H9 (cell line): ENCODE measurements around the gene PTPRC. TPM values are rescaled to one million over a fixed set of nuclear protein-coding genes. Genes with fewer than 3 reads are reported as not detected.
A peak's percentile ranks its signal among the peaks of the same experiment; 100 is the strongest.

ENCODE experiments used
- DNase-seq: peaks from one replicate; pipeline ENCODE4 v3.0.0-alpha.2; 2017
- H2AFZ ChIP-seq: one replicate; pipeline ENCODE4 v1.6.1; 2013; ENCODE audit warnings: mild to moderate bottlenecking, low read length, control low read depth, moderate library complexity
- H2AK5ac ChIP-seq: 2 replicates; pipeline ENCODE4 v1.6.1; 2013; ENCODE audit warnings: low read length, control low read depth, mixed read lengths; ENCODE audit not compliant: insufficient read length
- H2BK120ac ChIP-seq: one replicate; pipeline ENCODE4 v1.6.1; 2013; ENCODE audit warnings: low read depth, mild to moderate bottlenecking, low read length, control low read depth, inconsistent platforms; ENCODE audit not compliant: poor library complexity, severe bottlenecking
- H2BK12ac ChIP-seq: 2 replicates; pipeline ENCODE4 v1.6.1; 2013; ENCODE audit warnings: low read length, control low read depth, mixed read lengths, low read depth; ENCODE audit not compliant: insufficient read length
- H2BK15ac ChIP-seq: 2 replicates; pipeline ENCODE4 v1.6.1; 2013; ENCODE audit warnings: low read depth, low read length, control low read depth
- H2BK20ac ChIP-seq: one replicate; pipeline ENCODE4 v1.6.1; 2013; ENCODE audit warnings: low read depth, mild to moderate bottlenecking, low read length, control low read depth, inconsistent platforms; ENCODE audit not compliant: poor library complexity, severe bottlenecking
- H2BK5ac ChIP-seq: 2 replicates; pipeline ENCODE4 v1.6.1; 2013; ENCODE audit warnings: low read length, control low read depth, mixed read lengths; ENCODE audit not compliant: insufficient read length
- H3K14ac ChIP-seq: 2 replicates; pipeline ENCODE4 v1.6.1; 2013; ENCODE audit warnings: low read length, control low read depth; ENCODE audit not compliant: insufficient read depth
- H3K18ac ChIP-seq: 2 replicates; pipeline ENCODE4 v1.6.1; 2013; ENCODE audit warnings: low read depth, mild to moderate bottlenecking, mixed read lengths, low read length, control low read depth; ENCODE audit not compliant: insufficient read length
- H3K23ac ChIP-seq: 2 replicates; pipeline ENCODE4 v1.6.1; 2013; ENCODE audit warnings: low read length, control low read depth, mixed read lengths, low read depth; ENCODE audit not compliant: insufficient read length
- H3K23me2 ChIP-seq: 2 replicates; pipeline ENCODE4 v1.6.1; 2013; ENCODE audit warnings: low read depth, mild to moderate bottlenecking, mixed read lengths, low read length, control low read depth; ENCODE audit not compliant: insufficient read length, poor library complexity, severe bottlenecking
- H3K27ac ChIP-seq: 2 replicates; pipeline ENCODE4 v1.5.1; 2013; ENCODE audit warnings: low read length, control low read depth, mixed read lengths, low read depth; ENCODE audit not compliant: insufficient read length
- H3K27me3 ChIP-seq: 2 replicates; pipeline ENCODE4 v1.6.1; 2013; ENCODE audit warnings: low read length, control low read depth, inconsistent platforms; ENCODE audit not compliant: insufficient read depth
- H3K4ac ChIP-seq: 2 replicates; pipeline ENCODE4 v1.6.1; 2013; ENCODE audit warnings: low read depth, mild to moderate bottlenecking, control low read depth, inconsistent platforms, low read length, moderate library complexity
- H3K4me1 ChIP-seq: 2 replicates; pipeline ENCODE4 v1.6.1; 2013; ENCODE audit warnings: low read length, control low read depth, inconsistent platforms; ENCODE audit not compliant: insufficient read depth
- H3K4me2 ChIP-seq: 2 replicates; pipeline ENCODE4 v1.6.1; 2013; ENCODE audit warnings: low read length, control low read depth, mixed read lengths; ENCODE audit not compliant: insufficient read length, insufficient read depth
- H3K56ac ChIP-seq: 2 replicates; pipeline ENCODE4 v1.6.1; 2013; ENCODE audit warnings: low read depth, mild to moderate bottlenecking, mixed read lengths, low read length, control low read depth; ENCODE audit not compliant: insufficient read length
- H3K79me1 ChIP-seq: 2 replicates; pipeline ENCODE4 v1.6.1; 2013; ENCODE audit warnings: low read depth, mild to moderate bottlenecking, moderate library complexity, low read length, control low read depth, inconsistent platforms; ENCODE audit not compliant: insufficient read depth, poor library complexity, severe bottlenecking
- H3K79me2 ChIP-seq: 2 replicates; pipeline ENCODE4 v1.6.1; 2013; ENCODE audit warnings: low read length, control low read depth, inconsistent platforms; ENCODE audit not compliant: insufficient read depth
- H3K9ac ChIP-seq: 2 replicates; pipeline ENCODE4 v1.6.1; 2013; ENCODE audit warnings: low read length, control low read depth, mixed read lengths; ENCODE audit not compliant: insufficient read length; ENCODE audit errors: extremely low read depth
- H3K9me3 ChIP-seq: one replicate; pipeline ENCODE4 v1.6.1; 2013; ENCODE audit warnings: low read depth, low read length, inconsistent platforms; ENCODE audit not compliant: control insufficient read depth
- H3T11ph ChIP-seq: one replicate; pipeline ENCODE4 v1.6.1; 2013; ENCODE audit warnings: mild to moderate bottlenecking, low read length, control low read depth, inconsistent platforms
- H4K20me1 ChIP-seq: one replicate; pipeline ENCODE4 v1.6.1; 2013; ENCODE audit not compliant: control insufficient read depth, insufficient read length, insufficient read depth
- H4K5ac ChIP-seq: 2 replicates; pipeline ENCODE4 v1.6.1; 2013; ENCODE audit warnings: low read depth, mild to moderate bottlenecking, mixed read lengths, low read length, control low read depth; ENCODE audit not compliant: insufficient read length
- H4K8ac ChIP-seq: replicated peaks from 2 replicates; pipeline ENCODE4 v1.6.1; 2013; ENCODE audit warnings: low read length, control low read depth, mixed read lengths, low read depth; ENCODE audit not compliant: insufficient read length
- H4K91ac ChIP-seq: 2 replicates; pipeline ENCODE4 v1.6.1; 2013; ENCODE audit warnings: low read depth, mild to moderate bottlenecking, moderate library complexity, mixed read lengths, low read length, control low read depth; ENCODE audit not compliant: insufficient read length
- H3K27ac Mint-ChIP-seq, 3 experiments: 2 replicates in 2 of 3; 3 replicates in 1 of 3; pipeline ENCODE4 v1.8.0; 2020 to 2021; ENCODE audit warnings: mixed read lengths in 3 of 3, mild to moderate bottlenecking in 1 of 3, moderate library complexity in 1 of 3
- H3K27me3 Mint-ChIP-seq: 2 replicates; pipeline ENCODE4 v1.8.0; 2021; ENCODE audit warnings: low read depth, mild to moderate bottlenecking, moderate library complexity, mixed read lengths
- H3K36me3 Mint-ChIP-seq, 3 experiments: 2 replicates in 2 of 3; 3 replicates in 1 of 3; pipeline ENCODE4 v1.8.0; 2020 to 2021; ENCODE audit warnings: low read depth in 3 of 3, mixed read lengths in 3 of 3; ENCODE audit not compliant: insufficient read depth in 1 of 3
- H3K4me1 Mint-ChIP-seq, 2 experiments: 2 replicates each; pipeline ENCODE4 v1.8.0; 2020; ENCODE audit warnings: mixed read lengths in 2 of 2
- H3K4me3 Mint-ChIP-seq, 2 experiments: 2 replicates in 1 of 2; 3 replicates in 1 of 2; pipeline ENCODE4 v1.8.0; 2020 to 2021; ENCODE audit warnings: mild to moderate bottlenecking in 2 of 2, mixed read lengths in 2 of 2, moderate library complexity in 1 of 2
- H3K9me3 Mint-ChIP-seq, 2 experiments: 2 replicates in 1 of 2; 3 replicates in 1 of 2; pipeline ENCODE4 v1.8.0; 2020; ENCODE audit warnings: mild to moderate bottlenecking in 2 of 2, mixed read lengths in 2 of 2, moderate library complexity in 1 of 2
- CTCF ChIP-seq: fragments of 200-600 bp; sonication (generic); conservative IDR thresholded peaks from 3 replicates; pipeline ENCODE4 v1.8.0; 2021; ENCODE audit warnings: antibody characterized with exemption, mild to moderate bottlenecking
- WGBS: extraction: QIAGEN DNeasy Blood & Tissue Kit; methylation state at CpG from one replicate; pipeline ENCODE4 v1.1.7; 2013; ENCODE audit warnings: missing lambda C conversion rate, low lambda C conversion rate, mixed read lengths; ENCODE audit not compliant: insufficient read length; ENCODE audit errors: extremely low coverage; 5-methylcytosine and 5-hydroxymethylcytosine counted together
- total RNA-seq: library from RNA; stranded (reverse); gene quantifications from 2 replicates; pipeline ENCODE4 v1.2.1, GENCODE V29; 2021

Gene PTPRC
- total RNA-seq, 1 experiment from 2014 or later: not detected

- H3K4ac ChIP-seq: no peak overlapping the region
- H3K18ac ChIP-seq: no peak overlapping the region
- no peaks in the 10 kb centered on the region for H3K27me3 ChIP-seq
- H2BK20ac ChIP-seq: no peak overlapping the region
- no peak overlapping the region for H2BK12ac ChIP-seq
- H3T11ph ChIP-seq: no peak overlapping the region
- peak; percentile 77 for TF ChIP-seq CTCF
- H3K36me3 Mint-ChIP-seq: no peaks in the 10 kb centered on the region
- no peak overlapping the region for H2BK120ac ChIP-seq
- H3K14ac ChIP-seq: no peak overlapping the region
- no peak overlapping the region for H3K4me2 ChIP-seq
- H2AK5ac ChIP-seq: no peak overlapping the region
- H4K5ac ChIP-seq: no peak overlapping the region
- H3K56ac ChIP-seq: no peak overlapping the region
- H3K9me3 ChIP-seq: no peaks in the 10 kb centered on the region
- H2BK15ac ChIP-seq: no peak overlapping the region
- H2AFZ ChIP-seq: no peak overlapping the region
- H3K79me2 ChIP-seq: no peaks in the 10 kb centered on the region
- H4K20me1 ChIP-seq: no peaks in the 10 kb centered on the region
- H2BK5ac ChIP-seq: no peak overlapping the region
- H3K4me1 Mint-ChIP-seq: peaks cover 14 to 16% of the 10 kb centered on the region in 2 experiments
- H3K9me3 Mint-ChIP-seq: no peaks in the 10 kb centered on the region; a peak in 1 of 5 replicates
- H3K23me2 ChIP-seq: no peaks in the 10 kb centered on the region
- no peak overlapping the region for H4K8ac ChIP-seq
- H3K9ac ChIP-seq: no peak overlapping the region
- no peak for DNase-seq
- H3K27me3 Mint-ChIP-seq: no peaks in the 10 kb centered on the region
- H3K4me3 Mint-ChIP-seq: no peak overlapping the region
- H3K27ac ChIP-seq: no peak overlapping the region
- H4K91ac ChIP-seq: no peak overlapping the region
- H3K79me1 ChIP-seq: no peaks in the 10 kb centered on the region
- no CpG with 5 or more reads among the region's 3 CpGs for WGBS
- no peaks in the 10 kb centered on the region for H3K4me1 ChIP-seq
- no peak overlapping the region for H3K27ac Mint-ChIP-seq
- H3K23ac ChIP-seq: no peak overlapping the region
Observed at GRCh38 chr1:198771563-198772153, 132.8 kb downstream of the PTPRC start.
